NCI-H1092 (cell line): ENCODE results near the gene ZNF716.
"Not testable (repeated sequence)": the region's sequence is repeated elsewhere in the genome, so short reads cannot be mapped to it uniquely, and the experiment has no call there.

Experiments used
- DNase-seq: peaks from one replicate; lab custom pipeline; 2025; lab: John Stamatoyannopoulos, UW

The ZNF716 gene

GRCh38 chr7:57426629-57427003 is 23.4 kb upstream of the ZNF716 start:
- DNase-seq = no peak

- no peak for DNase-seq
These were observed 22.8 kb upstream of the ZNF716 start for GRCh38 chr7:57427146-57427545.

GRCh38 chr7:57427594-57427993 is 22.4 kb upstream of the ZNF716 start:
- no peak for DNase-seq

GRCh38 chr7:57432583-57432982 is 17.4 kb upstream of the ZNF716 start:
- no peak for DNase-seq

GRCh38 chr7:57437581-57437980 is 12.4 kb upstream of the ZNF716 start:
- DNase-seq = no peak

- DNase-seq = no peak
These were observed 11.7 kb upstream of the ZNF716 start for GRCh38 chr7:57438244-57438643.

- DNase-seq = no peak
These were observed 6.4 kb upstream of the ZNF716 start for GRCh38 chr7:57443567-57443966.

GRCh38 chr7:57469186-57469828 is 19.3 kb downstream of the ZNF716 start:
- DNase-seq = not testable (repeated sequence)

GRCh38 chr7:57480304-57480703 is 30.3 kb downstream of the ZNF716 start:
- DNase-seq = not testable (repeated sequence)

- not testable (repeated sequence) for DNase-seq
These were observed 35.0 kb downstream of the ZNF716 start for GRCh38 chr7:57485022-57485421.

- no peak for DNase-seq
These were observed 38.0 kb downstream of the ZNF716 start for GRCh38 chr7:57487957-57488356.

GRCh38 chr7:57495111-57495510 is 45.1 kb downstream of the ZNF716 start:
- DNase-seq = not testable (repeated sequence)

- DNase-seq = no peak
These were observed 46.4 kb downstream of the ZNF716 start for GRCh38 chr7:57496395-57496794.

GRCh38 chr7:57505176-57505575 is 55.2 kb downstream of the ZNF716 start:
- DNase-seq = no peak
